HG03439 (cell line): ENCODE measurements around the gene SH3BP2.
A peak's percentile ranks its signal among the peaks of the same experiment; 100 is the strongest.

Experiments used
- ATAC-seq: cut with Tn5 transposase; IDR thresholded peaks from one replicate; pipeline ENCODE4 v1.9.1; 2021; ENCODE audit warnings: mild to moderate bottlenecking, moderate library complexity; ENCODE audit not compliant: unreplicated experiment

The SH3BP2 gene

GRCh38 chr4:2802618-2803531 lies 10.0 kb downstream of the SH3BP2 start:
- no peak for ATAC-seq

GRCh38 chr4:2803624-2804448 lies 11.0 kb downstream of the SH3BP2 start:
- no peak for ATAC-seq

- no peak for ATAC-seq
Measured at GRCh38 chr4:2804449-2804972, 11.6 kb downstream of the SH3BP2 start.

GRCh38 chr4:2804973-2805501 lies 12.2 kb downstream of the SH3BP2 start:
- no peak for ATAC-seq

- ATAC-seq = no peak
Measured at GRCh38 chr4:2805712-2806389, 13.0 kb downstream of the SH3BP2 start.

- ATAC-seq = no peak
Measured at GRCh38 chr4:2806390-2807355, 13.8 kb downstream of the SH3BP2 start.

GRCh38 chr4:2807571-2807970 lies 14.7 kb downstream of the SH3BP2 start:
- no peak for ATAC-seq

GRCh38 chr4:2808001-2808400 lies 15.1 kb downstream of the SH3BP2 start:
- no peak for ATAC-seq

- no peak for ATAC-seq
Measured at GRCh38 chr4:2809610-2810180, 16.8 kb downstream of the SH3BP2 start.

GRCh38 chr4:2810388-2810787 lies 17.5 kb downstream of the SH3BP2 start:
- no peak for ATAC-seq

GRCh38 chr4:2811830-2812611 lies 19.1 kb downstream of the SH3BP2 start:
- peak; percentile 49 for ATAC-seq

- ATAC-seq = no peak
Measured at GRCh38 chr4:2812612-2813354, 19.9 kb downstream of the SH3BP2 start.

- ATAC-seq = no peak
Measured at GRCh38 chr4:2813446-2814405, 20.8 kb downstream of the SH3BP2 start.

GRCh38 chr4:2814627-2815270 lies 21.9 kb downstream of the SH3BP2 start:
- ATAC-seq = no peak

- ATAC-seq = no peak
Measured at GRCh38 chr4:2816401-2816954, 23.6 kb downstream of the SH3BP2 start.

GRCh38 chr4:2817137-2817536 lies 24.3 kb downstream of the SH3BP2 start:
- ATAC-seq = no peak
